ENCODE measurements around the gene FOXP4.

The FOXP4 gene

GRCh38 chr6:41548841-41549642, 2.9 kb downstream of the FOXP4 start:
- no peak for DNase-seq

DNA sequence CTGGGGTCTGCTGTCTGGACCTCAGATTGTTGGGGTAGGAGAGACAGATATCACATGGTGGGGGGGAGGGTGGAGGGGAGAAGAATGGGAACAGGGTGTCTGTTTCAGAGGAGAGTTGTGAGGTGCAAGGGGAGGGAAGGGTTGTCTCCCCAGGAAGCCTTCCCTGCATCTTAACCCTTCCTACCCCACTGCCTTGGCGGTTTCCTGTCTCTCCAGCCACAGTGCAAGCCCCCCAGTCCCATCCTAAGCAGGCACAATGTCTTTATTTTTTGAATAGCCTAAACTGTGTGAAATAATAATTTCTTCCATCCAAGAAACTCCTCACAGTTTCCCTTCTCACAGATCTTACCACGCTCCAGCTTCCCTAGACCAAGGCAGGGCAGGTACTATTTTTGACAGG, 3.5 kb downstream of the FOXP4 start:
- no peak for DNase-seq

DNA sequence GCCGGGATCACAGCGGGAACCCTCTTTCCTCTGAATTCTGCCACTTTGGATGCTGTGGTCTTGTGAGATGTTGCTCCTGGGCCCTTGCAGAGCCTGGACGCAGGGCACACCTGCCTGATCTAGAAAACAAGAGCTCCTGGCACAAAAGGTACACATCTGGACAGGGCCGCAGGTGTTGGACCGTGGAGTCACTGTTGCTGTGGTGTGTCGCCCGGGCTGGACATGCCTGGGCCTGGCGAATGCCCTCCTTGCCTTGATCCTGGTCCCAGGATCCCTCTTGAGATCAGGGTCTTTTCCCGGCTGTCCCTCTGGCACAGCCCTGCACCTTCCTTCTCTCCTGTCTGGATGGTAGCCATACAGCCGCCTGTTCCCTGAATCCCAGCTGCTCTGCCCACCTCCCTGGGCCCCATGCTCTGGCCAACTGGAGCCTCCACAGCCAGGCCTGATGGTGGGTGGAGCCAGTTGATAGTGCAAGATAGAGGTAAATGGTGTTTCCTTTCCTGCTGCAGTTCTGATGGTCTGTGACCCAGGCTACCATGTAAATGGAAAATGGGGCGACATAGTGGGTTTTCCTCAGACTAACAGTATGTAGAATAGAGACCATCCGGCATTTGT, 5.0 kb downstream of the FOXP4 start:
- DNase-seq: no peak

GRCh38 chr6:41551857-41552256, 5.7 kb downstream of the FOXP4 start:
- no peak for DNase-seq

- no peak for DNase-seq
These were observed 6.5 kb downstream of the FOXP4 start for GRCh38 chr6:41552723-41553122.

DNA sequence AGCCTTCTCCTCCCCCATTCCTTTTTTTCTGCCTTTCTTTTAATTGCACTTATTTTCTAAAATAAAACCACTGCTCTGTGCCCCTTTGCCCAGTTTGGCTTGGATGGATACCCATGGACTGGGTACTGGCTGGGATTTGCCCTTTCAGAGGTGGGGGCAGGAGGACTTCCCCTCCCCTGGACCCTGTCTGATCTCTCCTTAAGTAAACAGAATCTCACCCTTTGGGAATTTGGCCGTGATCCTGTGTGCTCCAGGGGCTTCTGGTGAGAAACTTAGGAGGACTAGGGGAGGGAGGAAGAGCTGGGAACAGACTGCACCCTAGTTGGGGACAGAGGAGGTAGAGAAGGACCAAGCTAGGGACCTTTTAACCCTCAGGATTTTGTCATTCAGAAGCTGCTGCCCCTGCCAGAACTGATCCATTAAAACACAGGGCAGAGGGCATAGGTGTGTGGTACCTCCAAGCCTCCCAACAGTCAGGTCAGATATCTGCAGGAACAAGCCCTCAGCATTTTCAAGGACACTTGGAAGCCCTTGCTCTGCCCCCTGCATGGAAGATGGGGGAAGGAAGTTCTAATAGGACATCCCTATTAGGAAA, 7.3 kb downstream of the FOXP4 start:
- no peak for DNase-seq

DNA sequence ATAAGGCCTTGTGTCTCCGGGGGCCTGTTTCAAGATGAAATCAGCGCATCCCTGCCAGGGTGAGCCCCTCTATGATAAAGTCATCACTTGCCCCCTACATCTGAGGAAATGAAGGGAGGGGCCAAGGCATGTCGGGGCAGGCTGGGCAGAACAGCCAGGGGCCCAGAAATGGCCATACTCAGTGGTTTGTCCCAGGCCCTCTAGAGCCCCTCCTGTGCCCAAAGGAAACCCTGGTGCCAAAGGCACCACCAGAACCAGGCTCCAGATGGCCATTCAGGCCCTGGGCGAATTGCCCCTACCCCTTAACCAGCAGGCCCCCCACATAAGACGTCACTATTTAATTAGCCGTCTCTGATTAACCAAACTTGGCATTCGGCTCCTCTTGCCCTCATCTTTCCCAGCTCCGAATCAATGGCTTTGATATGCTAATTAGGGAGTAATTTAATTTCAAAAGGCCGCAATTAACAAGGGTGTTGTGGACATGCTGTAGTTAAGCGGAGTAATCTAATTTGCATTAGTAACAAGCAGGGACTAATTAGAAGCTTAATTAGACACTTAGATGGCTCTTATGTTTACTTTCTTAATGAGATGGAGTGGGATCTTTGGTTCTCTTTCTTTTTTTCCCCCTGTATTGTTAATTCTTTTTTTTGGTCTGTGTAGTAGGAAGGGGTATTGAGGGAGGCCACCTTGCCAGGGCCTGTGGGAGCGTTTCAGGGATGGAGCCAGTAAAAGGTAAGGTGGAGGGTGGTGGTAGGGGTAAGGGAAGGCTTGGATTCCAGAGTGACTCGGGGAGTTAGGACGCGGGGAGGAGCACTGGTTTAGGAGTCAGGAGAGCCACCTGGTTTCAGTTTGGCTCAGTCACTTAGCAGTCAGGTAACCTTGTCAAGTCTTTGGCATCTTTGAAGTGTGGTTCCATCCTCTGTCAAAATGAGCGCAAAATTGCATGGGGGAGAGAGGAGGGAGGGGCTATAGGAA, 9.4 kb downstream of the FOXP4 start:
- no peak for DNase-seq

DNA sequence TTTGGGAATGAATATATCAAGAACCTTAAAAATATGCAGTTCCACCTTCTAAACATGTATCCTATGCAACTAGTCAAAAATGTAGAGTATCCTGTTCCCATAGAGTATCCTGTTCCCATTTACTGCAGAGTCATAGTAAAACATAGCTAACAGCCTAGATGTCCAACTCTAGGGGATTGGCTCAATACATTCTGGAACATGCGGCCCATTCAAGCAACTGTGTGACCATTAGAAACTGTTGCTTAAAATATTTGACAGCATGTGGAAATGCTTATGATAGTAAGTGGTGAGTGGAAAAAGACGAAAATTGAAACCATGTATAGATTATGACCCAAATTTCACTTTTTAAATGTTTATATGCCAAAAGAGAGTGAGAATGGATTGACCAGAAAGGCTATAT, 11.2 kb downstream of the FOXP4 start:
- DNase-seq: no peak

GRCh38 chr6:41558033-41558807, 12.0 kb downstream of the FOXP4 start:
- no peak for DNase-seq

DNA sequence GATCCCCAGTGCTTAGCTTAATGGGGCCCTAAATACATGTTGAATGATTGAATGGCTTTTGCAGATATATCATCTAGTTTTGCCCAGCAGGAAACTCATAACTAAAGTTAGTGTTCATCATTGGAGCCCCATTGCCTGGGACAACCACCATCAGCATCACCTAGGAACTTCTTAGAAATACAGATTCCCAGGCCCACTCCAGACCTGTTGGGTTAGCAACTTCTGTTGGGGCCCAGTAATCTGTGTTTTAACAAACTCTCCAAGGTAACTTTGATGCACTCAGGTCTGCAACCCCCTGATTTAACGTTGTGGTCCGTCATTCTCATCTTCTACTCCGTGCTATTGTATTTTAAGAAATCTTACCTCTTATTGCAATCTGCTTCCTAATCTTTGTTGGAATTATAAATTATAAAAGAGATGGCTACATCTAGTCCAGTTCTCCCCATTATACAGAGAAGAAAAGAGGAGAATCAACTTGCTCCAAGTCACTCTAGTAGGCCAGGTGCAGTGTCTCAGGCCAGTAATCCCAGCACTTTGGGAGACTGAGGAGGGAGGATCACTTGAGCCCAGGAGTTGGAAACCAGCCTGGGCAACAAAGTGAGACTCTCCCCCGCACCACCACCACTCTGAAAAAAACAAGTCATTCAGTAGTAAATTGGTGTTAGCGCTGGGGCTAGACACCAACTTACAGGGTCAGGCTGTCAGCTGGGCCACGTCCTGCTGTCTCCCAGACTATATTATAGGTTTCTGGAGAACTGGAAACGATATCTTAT, 13.7 kb downstream of the FOXP4 start:
- DNase-seq: no peak

DNA sequence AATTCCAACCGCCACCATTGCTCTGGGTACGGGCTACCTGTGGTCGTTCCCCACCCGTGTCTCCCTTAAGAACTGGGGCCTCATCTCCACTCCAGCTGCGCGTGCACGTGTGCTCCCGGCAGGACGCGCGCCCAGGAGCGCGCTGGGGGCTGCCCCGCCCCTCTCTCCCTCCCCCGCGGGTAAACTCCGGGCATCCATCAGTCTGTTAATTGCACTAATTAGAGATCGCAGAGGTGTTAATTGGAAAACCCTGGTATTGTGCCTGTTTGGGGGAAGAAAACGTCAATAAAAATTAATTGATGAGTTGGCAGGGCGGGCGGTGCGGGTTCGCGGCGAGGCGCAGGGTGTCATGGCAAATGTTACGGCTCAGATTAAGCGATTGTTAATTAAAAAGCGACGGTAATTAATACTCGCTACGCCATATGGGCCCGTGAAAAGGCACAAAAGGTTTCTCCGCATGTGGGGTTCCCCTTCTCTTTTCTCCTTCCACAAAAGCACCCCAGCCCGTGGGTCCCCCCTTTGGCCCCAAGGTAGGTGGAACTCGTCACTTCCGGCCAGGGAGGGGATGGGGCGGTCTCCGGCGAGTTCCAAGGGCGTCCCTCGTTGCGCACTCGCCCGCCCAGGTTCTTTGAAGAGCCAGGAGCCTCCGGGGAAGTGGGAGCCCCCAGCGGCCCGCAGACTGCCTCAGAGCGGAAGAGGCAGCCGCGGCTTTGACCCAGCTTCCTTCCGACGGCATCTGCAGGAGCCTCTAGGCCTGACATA, 14.4 kb downstream of the FOXP4 start:
- DNase-seq: no peak

GRCh38 chr6:41561416-41561815, 15.2 kb downstream of the FOXP4 start:
- no peak for DNase-seq

- DNase-seq: no peak
These were observed 16.0 kb downstream of the FOXP4 start for GRCh38 chr6:41561931-41562911.

- no peak for DNase-seq
These were observed 17.0 kb downstream of the FOXP4 start for GRCh38 chr6:41563060-41563776.

DNA sequence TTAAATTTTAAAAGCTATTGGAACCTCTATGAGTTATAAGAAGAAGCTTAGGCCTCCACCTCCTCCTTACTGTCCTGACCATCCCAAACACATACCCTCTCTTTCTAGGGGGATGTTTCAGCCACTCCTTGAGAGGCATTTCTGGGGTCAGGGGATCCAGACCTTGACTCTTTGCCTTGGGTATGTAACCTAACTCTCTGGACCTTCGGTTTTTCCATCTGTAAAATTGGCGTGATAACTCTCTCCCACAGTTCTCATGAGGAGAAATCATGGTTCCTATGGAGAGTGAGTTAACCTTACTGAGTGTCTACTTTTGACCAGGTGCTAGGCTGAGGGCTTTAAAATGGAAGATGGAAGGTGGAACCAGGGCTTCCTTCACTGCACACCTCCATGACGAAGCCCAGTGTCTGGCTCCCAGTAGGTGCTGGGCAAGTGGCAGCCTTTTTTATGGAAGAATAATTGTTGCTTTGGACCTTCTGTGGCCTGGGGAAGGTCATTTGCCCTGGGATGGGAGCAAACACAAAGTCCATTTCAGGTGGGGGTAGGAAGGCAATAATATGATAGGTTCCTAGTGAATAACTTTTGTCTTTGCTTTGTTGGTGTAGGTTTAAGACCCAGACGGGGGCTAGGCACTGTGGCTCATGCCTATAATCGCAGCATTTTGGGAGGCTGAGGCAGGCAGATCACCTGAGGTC, 18.4 kb downstream of the FOXP4 start:
- DNase-seq: no peak

DNA sequence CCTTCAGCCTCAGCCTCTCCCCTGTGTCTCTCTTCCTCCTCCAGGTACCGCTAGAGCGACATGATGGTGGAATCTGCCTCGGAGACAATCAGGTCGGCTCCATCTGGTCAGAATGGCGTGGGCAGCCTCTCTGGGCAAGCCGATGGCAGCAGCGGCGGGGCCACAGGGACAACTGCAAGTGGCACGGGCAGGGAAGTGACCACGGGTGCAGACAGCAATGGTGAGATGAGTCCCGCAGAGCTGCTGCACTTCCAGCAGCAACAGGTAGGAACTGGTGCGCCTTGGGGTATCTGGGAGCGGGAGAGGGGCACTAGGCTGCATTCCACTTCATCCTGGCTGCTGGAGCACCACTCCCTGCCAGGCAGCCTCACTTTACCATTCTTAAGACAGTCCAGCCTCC, 19.5 kb downstream of the FOXP4 start:
- DNase-seq: no peak

DNA sequence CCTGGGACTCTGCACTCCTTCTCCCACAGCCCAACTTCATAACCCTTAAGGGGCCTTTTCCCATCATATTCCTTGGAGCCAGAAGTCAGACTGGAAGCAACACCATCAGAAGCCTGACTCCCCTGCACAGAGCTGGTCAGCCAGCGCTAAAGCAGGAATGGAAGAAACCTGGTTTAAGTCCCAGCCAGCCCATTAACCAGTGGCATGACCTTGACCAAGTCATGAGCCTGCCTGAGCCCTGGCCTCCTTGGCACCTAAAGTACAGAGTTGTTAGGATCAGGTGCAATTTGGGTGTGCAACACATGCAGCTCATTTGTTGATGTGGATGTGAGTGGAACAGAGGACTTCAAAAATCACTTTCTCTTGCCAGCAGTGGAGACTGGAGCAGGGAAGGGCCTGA, 20.8 kb downstream of the FOXP4 start:
- DNase-seq: no peak

- DNase-seq: no peak
These were observed 21.5 kb downstream of the FOXP4 start for GRCh38 chr6:41567684-41568083.
